SH-SY5Y (cell line): Measurements from ENCODE around the gene HNF1A.
A peak's percentile ranks its signal among the peaks of the same experiment; 100 is the strongest.

ENCODE experiments used
- GATA2 ChIP-seq: IDR thresholded peaks from 2 replicates; pipeline ENCODE4 v1.6.1; 2011; ENCODE audit warnings: mild to moderate bottlenecking, low read depth, low read length
- GATA3 ChIP-seq: IDR thresholded peaks from 2 replicates; pipeline ENCODE4 v1.6.1; 2011; ENCODE audit warnings: low read depth, mild to moderate bottlenecking, low read length, moderate library complexity

HNF1A gene

GRCh38 chr12:121034616-121035305 lies 56.4 kb downstream of the HNF1A start:
- TF ChIP-seq GATA3: no peak
- no peak for TF ChIP-seq GATA2

DNA sequence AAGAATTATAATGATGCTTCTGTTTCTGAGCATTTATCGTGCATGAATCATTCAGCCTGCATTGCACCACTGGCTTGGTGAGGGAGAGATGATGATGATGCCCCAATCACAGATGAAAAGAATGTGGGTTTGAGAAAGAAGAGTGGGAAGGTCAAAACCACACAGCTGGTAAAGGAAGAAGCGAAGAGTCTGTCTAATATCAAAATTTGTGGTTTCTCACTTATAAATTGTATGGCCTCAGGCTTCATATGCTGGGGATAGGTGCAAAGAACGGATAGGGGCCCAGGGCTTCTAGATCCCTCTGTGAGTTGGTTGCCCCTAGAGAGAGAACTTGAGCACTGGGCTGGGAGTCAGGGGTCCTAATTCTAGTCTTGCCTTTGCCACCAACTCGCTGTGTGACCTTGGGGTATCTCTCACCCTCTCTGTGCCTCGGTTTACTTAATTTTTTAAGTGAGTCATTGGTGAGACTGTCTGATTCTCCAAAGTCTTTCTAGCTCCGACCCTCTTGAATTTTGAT lies 58.5 kb downstream of the HNF1A start:
- no peak for TF ChIP-seq GATA2

GRCh38 chr12:121038861-121039668 lies 60.7 kb downstream of the HNF1A start, which contains the start of gene OASL:
Gene OASL, minus strand, starts transcription at chr12:121039246. Its CDS starts 275 bp downstream, at chr12:121038971.
- no peak for TF ChIP-seq GATA3
- TF ChIP-seq GATA2: no peak

- TF ChIP-seq GATA3 (no peak), GATA2 (no peak)
Observed at GRCh38 chr12:121043067-121043466, 64.7 kb downstream of the HNF1A start.

DNA sequence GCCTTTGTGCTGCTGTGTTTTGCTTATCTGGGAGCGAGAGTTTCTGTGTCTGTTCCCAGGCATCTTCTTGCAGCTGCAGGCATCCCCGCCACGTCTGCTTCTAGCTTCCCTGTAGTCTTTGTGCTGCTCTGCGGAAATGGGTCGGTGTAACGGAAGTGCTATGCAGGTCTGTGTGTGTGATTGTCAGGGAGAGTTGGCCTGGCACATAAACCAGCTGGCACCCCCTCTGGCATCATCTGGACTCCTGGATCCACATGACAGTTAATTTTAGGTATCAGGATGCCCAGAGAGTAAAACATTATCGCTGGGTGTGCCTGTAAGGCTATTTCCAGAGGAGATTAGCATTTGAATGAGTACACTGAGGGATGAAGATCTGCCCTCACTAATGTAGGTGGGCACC lies 70.1 kb downstream of the HNF1A start:
- TF ChIP-seq GATA3 (no peak), GATA2 (peak; percentile 30; the same call in 1 of the 2 replicates)

DNA sequence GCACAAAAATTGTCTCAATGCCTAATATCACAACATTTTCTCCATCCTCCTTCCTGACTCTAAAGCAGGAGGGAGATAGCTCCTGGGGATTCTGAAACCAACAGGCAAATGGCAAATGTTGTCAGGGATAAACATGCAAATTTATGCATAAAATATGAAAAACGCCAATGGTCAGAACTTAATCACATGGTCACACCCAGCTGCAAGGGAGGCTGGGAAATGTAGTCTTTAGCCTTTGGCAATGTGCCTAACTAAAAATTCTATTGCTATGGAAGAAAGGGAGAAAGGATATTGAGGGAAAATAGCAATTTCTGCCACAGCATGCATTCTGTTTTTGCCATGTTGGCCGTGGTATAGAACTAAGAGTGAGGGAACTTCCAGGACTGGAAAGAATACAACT lies 72.4 kb downstream of the HNF1A start:
- no peak for TF ChIP-seq GATA3
- no peak for TF ChIP-seq GATA2
